ENCODE data around the gene XYLT2. TPM values are rescaled to one million over a fixed set of nuclear protein-coding genes. Genes with fewer than 3 reads are reported as not detected.

Gene XYLT2
- total and polyA plus RNA-seq, 2 of the 13 experiments (the other 11 are each of a cell fraction or from before 2014, with no cell fraction given): 17.0 to 22.1 TPM

DNA sequence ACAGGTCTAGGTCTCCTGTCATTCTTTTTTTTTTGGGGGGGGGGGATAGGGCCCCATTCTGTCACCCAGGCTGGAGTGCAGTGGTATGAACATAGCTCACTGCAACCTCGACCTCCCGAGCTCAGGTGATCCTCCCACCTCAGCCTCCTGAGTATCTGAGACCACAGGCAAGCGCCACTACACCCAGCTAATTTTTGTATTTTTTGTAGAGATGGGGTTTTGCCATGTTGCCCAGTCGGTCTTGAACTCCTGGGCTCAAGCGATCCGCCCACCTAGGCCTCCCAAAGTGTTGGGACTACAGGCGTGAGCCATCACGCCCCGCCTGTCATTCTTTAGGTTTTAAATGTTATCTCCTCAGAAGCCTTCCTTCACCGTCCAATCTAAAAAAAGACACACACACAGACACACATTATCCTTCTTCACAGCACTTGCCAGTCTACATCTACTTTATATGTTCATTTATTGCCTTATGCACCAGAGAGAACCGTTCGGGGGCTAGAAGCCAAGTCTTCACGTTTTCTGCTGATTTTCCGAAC, 26.4 kb downstream of the XYLT2 start (continued):
- no peak for TF ChIP-seq ZNF407 (CRISPR knock-in tag; IDR thresholded peaks at IDR 0.05; ENCODE audit: not compliant biosample characterization)
- peak; percentile 95 for TF ChIP-seq ZNF770 (CRISPR knock-in tag; IDR thresholded peaks at IDR 0.05)
- no peak for TF ChIP-seq RARA (CRISPR knock-in tag; IDR thresholded peaks at IDR 0.05)
- no peak for TF ChIP-seq ZC3H13 (CRISPR knock-in tag; IDR thresholded peaks at IDR 0.05)
- 0 out of 2 replicates have a peak, but pooled peaks have one; percentile 7 for TF ChIP-seq NCOA1 (CRISPR knock-in tag; IDR thresholded peaks at IDR 0.05)
- no peak for TF ChIP-seq IKZF4 (CRISPR knock-in tag; IDR thresholded peaks at IDR 0.05; ENCODE audit: borderline replicate concordance, low read depth, not compliant biosample characterization)
- TF ChIP-seq ELF4 (CRISPR knock-in tag; IDR thresholded peaks at IDR 0.05; ENCODE audit: borderline replicate concordance): no peak
- no peak for TF ChIP-seq GATA4 (IDR thresholded peaks at IDR 0.05; ENCODE audit: borderline replicate concordance, low read depth)
- no peak for TF ChIP-seq ZKSCAN5 (CRISPR knock-in tag; IDR thresholded peaks at IDR 0.05)
- 0 out of 2 replicates have a peak, but pooled peaks have one; percentile 5 for TF ChIP-seq ZNF275 (CRISPR knock-in tag; IDR thresholded peaks at IDR 0.05; ENCODE audit: borderline replicate concordance)
- no peak for TF ChIP-seq NR2F1 (CRISPR knock-in tag; IDR thresholded peaks at IDR 0.05)
- no peak for TF ChIP-seq IKZF1 (IDR thresholded peaks at IDR 0.05)
- TF ChIP-seq SMYD3 (CRISPR knock-in tag; IDR thresholded peaks at IDR 0.05): no peak
- TF ChIP-seq, protein P1, sequence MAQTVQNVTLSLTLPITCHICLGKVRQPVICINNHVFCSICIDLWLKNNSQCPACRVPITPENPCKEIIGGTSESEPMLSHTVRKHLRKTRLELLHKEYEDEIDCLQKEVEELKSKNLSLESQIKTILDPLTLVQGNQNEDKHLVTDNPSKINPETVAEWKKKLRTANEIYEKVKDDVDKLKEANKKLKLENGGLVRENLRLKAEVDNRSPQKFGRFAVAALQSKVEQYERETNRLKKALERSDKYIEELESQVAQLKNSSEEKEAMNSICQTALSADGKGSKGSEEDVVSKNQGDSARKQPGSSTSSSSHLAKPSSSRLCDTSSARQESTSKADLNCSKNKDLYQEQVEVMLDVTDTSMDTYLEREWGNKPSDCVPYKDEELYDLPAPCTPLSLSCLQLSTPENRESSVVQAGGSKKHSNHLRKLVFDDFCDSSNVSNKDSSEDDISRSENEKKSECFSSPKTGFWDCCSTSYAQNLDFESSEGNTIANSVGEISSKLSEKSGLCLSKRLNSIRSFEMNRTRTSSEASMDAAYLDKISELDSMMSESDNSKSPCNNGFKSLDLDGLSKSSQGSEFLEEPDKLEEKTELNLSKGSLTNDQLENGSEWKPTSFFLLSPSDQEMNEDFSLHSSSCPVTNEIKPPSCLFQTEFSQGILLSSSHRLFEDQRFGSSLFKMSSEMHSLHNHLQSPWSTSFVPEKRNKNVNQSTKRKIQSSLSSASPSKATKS (CRISPR knock-in tag; IDR thresholded peaks at IDR 0.05): no peak
- TF ChIP-seq, protein P2, sequence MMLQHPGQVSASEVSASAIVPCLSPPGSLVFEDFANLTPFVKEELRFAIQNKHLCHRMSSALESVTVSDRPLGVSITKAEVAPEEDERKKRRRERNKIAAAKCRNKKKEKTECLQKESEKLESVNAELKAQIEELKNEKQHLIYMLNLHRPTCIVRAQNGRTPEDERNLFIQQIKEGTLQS (CRISPR knock-in tag; IDR thresholded peaks at IDR 0.05): no peak

All from HepG2 (cell line).